Activated naive CD4-positive, alpha-beta T cell treated with anti-CD3 and anti-CD28 coated beads, Interleukin-2, amount 50 U/mL, for 16 hours (primary cell): ENCODE results near the gene COL7A1.

Experiments used
- DNase-seq: peaks from one replicate; pipeline ENCODE4 v3.0.0-alpha.2; 2020

COL7A1 gene

GRCh38 chr3:48617559-48617958 is 22.4 kb upstream of the COL7A1 start:
- DNase-seq = no peak

GRCh38 chr3:48614044-48614443 is 18.9 kb upstream of the COL7A1 start:
- DNase-seq = no peak

- DNase-seq = no peak
Measured at GRCh38 chr3:48612309-48612708, 17.2 kb upstream of the COL7A1 start.

DNA sequence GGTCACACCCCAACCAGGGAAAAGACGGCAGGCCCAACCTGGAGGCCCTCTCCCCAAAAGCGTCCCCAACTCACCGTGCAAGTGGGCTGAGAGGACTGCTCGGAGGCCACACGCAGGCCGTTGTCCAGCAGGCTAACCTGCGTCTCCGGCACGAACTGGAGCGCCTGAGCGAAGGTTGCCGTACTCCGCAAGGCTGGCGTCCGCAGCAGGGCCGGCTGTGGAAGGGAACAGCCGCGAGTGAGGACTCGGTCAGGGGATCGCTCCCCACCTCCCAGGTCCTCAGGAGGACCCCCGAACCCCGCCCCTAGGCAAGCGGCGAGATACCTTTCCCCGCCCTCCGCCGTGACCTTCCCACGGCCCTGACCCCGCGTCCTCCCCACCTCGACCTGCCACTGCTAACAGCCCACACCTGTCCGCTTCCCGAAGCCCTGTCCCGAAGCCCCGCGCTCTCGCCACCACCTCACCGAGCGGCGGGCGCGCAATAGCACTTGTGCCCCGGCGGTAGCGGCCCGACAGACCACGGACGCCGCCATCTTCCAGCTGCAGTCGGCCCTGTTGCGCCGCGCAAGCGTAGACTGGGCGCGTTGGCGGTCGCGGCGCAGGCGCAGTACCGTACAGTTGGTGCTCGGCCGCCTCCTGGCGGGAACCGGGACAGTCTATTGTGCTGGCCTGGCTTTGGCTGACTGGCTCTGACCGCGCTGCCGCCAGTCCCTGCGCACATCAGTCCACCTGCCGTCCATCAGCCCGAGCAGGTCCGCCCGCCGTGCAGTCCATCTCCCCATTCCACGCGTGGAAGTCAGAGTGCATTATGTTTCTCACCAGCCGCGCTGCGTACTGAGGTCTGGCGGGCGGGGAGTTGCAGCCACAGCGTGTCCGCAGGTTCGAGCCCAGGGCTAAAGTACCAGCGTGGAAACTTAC is 14.2 kb upstream of the COL7A1 start, which contains the start of gene UQCRC1:
Gene UQCRC1 (minus strand): TSS at position 559 of the 918 bp plus-strand sequence. CDS start 26 bp downstream, at position 533.
- DNase-seq = peak; percentile 91

DNA sequence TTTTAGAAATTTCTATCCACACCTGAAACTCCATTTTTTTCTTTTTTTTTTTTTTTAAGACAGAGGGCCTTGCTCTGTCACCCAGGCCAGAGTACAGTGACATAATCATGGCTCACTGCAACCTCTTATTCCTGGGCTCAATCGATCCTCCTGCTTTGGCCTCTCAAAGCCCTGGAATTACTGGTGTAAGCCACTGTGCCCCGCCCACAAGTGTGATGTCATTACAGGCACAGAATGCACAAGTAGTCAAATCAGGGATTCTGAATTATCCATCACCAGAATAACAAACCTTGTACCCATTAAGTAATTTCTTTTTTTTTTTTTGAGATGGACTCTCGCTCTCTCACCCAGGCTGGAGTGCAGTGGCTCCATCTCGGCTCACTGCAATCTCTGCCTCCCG is 12.4 kb upstream of the COL7A1 start:
- DNase-seq = no peak

DNA sequence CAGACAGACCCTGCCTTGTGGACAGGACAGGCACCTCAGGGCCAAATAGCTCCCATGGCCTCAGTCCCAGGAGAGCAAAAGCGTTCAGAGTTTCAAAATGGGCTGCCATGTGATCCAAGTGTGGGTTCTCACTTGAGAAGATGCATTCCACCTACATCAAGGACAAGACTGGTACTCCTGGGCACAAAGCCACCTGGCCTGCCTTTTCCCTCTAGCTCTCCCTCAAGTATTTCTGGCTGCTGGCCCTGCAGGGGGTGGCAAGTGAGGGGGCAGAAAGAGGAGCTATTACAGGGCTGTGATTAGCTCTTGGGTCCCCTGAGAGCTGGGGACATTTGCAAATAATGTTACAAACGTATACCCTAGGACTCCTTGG is 6.5 kb upstream of the COL7A1 start:
- no peak for DNase-seq

DNA sequence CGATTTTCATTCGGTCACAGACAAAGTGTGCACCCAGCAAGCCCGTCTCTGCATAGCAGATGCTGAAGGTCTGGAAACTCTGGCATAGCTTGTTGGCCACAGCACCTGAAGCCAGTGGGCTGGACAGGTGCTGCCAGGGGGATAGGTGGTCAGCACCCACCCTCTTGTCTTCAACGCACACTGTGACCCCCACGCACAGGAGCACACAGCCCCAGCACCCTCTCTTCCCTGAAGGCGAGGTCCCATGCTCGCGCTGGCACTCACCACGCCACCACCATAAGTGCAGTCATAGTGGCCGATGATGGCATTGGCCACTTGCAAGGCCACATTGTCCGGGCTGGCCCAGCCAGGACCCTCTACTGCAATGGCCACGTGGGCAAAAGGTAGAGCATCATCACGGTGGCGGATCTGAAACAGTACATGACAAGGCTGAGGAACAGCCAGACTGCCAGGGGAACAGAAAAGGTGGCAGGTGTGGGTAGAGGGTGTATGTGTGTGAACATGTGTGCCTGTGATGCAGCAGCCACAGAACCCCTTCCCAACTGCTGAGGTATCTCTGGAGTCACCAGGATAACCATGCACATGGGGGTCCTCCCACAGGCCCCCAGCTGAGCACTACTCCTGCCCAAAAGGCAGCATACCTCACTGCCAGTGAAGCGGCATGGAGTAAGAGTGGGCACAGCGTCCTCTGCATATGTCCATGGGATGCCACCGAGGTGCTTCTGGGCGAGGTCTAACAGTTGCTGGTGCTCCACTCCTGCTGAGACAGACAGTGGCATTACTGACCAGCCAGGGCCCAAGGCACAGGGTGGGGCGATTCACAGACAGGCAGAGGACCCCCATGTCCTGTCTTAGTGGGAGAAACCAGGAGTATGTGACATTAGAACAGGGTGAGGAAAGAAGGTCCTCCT is 5.8 kb upstream of the COL7A1 start:
- DNase-seq = no peak

DNA sequence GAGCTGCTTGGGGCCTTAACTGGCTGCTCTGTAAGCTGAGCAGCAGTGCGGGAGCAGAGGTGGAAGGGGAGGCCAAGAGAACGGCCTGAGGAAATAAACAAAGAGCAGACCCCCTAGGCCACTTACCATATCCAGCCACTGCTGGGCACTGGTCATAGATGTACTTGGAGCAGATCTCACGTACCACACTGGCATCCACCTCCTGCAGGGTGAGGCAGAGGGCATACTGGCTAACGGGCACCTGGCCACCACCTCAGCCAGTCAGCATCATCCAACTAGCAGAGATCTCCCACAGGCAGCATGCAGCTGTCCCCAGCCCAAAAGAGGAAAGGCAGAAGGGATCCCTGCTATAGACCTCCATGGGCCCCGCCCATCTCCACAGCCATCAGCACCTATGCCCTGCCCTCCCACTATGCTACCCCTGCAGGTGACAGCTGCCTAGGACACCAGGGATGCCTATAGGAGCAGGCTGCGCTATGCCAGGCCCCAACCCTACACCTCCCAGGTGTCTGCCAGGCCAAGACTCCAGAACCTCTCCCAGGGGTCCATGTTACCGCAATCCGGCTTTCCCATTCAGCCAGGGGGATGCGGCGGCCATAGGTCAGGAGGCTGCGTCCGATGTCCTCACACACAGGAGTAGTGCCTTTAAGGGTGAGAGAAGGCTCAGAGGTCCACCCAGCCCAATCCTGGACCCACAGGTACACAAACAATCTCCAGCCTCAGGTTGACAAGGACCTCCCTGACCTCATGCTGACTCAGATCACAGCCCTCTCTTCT is 4.6 kb upstream of the COL7A1 start:
- no peak for DNase-seq

DNA sequence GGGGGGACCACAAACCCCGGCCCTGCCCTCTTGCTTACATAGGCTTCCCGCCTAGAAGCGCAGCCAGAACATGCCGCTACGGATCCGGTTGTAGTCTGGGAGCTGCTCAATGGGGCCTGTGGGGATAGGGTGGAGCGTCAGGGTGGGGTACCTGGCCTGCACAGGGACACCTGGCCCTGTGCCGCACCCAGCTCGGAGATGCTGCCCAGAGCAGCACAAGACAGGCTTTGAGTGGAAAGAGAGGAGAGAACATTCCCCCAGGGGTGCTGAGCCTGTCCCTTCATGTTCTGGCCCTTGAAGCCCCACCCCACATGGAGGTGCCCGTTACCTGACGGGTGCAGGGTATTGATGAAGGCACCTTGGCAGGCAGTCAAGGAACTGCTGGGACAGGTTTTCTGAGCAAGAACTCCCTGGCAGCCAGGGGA is 4.0 kb upstream of the COL7A1 start:
- no peak for DNase-seq

DNA sequence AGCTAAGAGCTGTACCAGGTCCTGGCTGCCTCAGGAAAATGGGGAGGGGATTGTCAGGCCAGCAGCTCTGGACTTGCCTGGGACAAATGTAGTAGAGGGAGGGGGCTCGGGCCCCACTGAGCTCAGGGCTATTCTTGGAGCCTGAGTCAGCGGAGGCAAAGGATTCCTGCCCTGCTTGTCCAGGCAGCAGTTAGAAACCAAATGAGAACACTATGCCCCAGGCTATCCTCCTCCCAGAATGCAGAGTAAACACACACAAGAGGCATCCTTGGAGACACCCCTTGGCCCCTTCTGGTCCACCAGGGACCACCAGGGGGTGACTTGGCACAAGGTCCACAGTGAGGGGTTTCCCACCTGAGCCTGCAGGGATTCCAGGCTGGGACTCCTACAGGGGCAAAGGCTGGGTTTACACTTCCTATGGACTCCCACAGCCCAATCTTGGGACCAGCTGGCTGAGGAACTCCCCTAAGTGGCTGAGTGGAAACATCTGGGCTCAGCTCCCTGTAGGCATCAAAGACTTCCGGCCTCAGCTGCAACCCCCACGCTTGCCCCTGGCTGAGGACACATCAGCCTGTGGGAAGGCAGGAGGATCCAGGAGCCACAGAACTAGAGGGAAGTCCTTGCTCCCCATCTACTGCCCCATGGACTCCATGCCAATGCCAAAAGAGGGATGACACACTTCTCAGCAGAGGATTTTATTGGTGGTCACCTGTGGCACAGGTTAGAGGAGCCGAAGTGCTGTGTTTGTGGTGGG is 3.4 kb upstream of the COL7A1 start:
- no peak for DNase-seq

DNA sequence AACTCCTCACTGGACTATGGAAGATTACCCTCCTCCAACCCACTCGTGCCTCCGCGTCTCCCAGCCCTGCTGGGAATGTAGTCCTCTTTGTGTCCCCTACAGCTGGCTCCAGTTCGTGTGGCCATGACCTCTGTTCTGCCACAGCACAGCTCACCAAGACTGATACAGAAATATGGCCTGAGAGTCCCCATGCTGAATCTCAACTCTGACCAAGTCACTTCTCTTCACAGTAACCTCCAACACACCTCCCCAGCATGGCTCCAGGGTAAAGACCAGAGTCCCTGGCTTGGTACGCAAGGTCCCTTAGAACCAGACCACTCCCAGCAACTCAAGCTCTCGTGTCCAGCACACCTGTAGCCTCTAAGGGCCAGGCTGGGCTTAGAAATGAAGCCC is 2.3 kb upstream of the COL7A1 start:
- DNase-seq = no peak

DNA sequence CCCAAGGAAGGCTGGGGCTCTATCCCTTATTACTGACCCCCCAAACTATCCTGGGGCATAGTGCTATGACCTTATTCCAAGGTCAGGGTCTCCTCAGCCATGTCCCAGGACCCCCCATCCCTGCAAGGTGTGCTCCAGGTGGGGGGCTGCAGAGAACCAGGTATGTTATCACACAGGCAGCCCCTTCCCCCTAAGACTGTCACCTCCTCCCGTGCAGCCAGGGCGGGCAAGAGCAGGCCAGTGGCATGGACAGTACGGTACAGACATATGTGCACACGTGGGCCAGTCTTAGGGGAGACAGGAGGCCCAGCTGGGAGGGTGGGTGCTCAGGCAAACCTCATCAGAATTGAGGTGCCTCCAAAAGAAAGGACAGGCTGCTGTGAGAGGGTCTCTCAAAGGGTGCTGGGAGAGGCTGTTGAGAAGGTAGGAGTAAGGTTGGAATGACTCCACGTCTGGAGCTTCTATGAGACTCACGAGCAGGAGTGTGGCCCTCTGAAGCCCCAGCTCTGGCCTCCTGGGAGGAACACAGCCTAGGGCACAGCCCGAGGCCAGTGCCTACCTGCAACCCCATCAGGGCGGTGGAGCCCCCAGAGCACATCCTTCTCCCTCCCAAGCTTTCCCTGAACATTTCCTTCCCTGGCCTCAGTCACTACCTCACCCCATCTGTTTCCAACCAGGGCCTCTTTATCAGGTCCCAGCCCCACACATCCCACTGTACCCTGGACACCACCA is 1.7 kb upstream of the COL7A1 start:
- DNase-seq = no peak

DNA sequence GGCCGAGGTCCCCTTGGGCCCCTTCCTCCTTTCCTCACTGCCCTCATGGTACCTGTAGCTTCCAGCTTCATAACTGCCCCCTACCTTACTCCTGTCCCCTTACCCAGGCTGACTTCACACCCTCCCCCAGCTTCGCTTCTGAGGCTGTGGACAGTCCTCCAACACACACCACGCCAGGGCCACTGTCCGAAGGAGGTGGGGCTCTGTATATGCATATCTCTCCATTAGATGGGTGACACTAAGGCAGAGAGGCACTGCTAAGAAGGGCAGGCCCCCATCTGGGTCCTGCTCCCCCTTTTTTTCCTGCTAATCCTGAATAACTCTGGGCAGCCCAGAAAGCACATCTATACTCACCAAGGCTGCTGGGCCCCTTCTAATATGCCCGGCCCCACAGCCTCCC is 1.0 kb upstream of the COL7A1 start:
- DNase-seq = no peak

DNA sequence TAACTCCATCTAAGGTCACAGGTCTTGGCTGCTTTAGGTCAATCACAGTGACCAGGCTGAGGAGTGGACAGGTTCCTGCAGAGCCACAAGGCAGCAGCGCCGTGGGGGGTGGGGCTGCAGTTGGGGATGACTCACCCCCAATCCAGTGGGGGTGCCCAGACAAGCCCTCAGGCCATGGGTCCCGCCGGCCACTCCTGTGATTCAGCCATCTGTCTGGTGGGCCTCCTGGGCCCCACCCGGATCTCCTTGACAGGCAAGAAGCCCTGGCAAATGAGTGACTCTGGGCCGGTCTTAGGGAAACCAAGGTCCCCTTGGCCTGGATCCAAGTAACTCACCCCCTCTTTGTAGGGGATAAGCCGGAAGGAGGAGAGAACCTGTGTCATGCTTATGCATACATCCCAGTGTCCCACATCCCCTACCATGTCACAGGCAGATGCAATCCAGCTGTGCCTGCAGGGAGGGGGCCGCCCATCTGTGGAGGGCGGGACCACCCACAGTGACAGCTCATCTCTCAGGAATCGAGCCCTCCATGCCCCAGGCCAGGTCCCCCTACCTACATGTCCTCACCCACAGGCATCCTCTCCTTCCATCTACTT is 495 bp upstream of the COL7A1 start:
- DNase-seq = no peak

- no peak for DNase-seq
Measured at GRCh38 chr3:48594417-48595049, 596 bp downstream of the COL7A1 start.

GRCh38 chr3:48593337-48593736 is 1.8 kb downstream of the COL7A1 start:
- no peak for DNase-seq

DNA sequence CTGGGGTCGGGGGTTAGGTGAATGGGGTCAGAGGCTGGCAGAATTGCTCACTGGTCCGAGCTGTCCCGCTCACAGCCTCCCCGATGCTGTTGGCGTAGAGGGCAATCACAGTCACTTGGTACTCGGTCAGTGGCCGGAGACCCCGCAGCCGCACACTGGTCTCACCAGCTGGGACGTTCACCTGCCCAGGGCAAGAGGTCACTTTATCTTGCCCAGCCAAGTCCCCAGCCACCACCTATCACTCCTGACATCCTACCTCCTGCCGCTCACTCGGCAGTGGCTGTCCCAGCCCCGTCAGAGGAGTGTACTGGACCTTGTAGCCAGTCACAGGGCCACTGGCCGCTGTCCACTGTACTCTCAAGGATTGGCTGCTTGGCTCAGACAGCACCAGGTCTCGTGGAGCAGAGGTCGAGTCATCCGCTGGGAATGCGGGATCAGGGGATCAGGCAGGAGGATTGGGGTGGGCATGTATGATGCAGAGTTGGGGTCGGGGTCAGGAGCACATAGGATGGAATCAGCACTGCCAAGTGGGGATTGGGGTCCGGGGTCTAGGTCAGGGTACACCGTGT is 2.5 kb downstream of the COL7A1 start:
- DNase-seq = no peak

- no peak for DNase-seq
Measured at GRCh38 chr3:48591886-48592518, 3.1 kb downstream of the COL7A1 start.

- no peak for DNase-seq
Measured at GRCh38 chr3:48591436-48591835, 3.7 kb downstream of the COL7A1 start.

DNA sequence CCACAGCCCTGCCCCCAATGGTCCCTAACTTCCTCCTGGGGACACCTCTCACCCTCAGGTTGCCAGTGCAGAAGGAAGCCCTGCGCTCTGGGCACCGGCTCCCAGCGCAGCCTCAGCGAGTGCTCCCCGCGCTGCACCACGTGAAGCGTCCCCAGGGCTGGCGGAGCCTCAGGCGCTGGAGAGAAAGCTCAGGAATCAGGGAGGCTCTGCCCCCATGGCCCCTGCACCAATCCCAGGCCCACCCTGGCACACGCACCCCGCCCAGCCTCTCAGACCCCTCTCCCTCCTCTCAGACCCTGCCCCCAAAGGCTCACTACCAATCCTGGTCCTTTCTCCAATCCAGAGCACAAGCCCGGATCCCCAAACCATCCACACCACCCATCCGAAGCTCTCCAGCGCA is 6.9 kb downstream of the COL7A1 start:
- no peak for DNase-seq
